GM18517 (cell line): Measurements from ENCODE around the gene MGMT.

ENCODE experiments used
- ATAC-seq: cut with Tn5 transposase; IDR thresholded peaks from one replicate; pipeline ENCODE4 v1.9.1; 2021; ENCODE audit warnings: mild to moderate bottlenecking, moderate library complexity; ENCODE audit not compliant: unreplicated experiment

The MGMT gene

DNA sequence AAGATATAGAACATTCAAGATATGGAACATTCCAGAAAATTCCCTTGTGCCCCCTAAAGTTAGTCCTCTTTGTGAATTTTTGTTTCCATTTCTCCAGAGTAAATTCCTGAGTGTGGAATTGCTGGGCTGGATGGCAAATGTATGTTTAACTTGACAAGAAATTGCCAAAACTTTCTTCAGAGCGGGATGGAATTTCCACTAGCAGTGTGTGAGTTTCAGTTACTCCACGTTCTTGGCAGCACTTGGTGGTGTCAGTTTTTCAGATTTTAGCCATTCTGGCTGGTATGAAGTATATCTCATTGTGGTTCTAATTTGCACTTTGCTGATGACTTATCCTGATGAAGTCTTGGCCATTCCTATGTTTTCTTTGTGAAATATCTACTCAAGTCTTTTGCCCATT lies 71.2 kb downstream of the MGMT start:
- ATAC-seq, result no peak

DNA sequence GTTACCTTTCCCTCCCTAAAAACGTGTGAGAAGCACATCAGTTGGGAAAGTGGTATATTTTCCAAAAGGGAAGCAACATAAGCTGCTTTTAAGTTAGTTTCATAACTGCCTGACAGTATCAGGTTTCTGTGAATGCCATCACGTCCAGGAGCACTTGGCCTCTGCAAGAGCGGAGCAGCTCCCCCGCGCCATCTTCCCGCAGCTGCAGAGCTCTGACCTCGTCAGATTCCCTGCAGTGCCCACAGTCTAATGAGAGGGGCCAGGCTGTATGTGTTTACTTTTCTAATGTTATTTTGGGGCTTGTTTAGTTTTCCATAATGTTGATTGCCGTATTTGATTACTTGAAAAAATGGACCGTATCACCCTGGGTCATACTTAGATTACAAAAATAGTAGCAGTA lies 74.2 kb downstream of the MGMT start:
- no peak for ATAC-seq

DNA sequence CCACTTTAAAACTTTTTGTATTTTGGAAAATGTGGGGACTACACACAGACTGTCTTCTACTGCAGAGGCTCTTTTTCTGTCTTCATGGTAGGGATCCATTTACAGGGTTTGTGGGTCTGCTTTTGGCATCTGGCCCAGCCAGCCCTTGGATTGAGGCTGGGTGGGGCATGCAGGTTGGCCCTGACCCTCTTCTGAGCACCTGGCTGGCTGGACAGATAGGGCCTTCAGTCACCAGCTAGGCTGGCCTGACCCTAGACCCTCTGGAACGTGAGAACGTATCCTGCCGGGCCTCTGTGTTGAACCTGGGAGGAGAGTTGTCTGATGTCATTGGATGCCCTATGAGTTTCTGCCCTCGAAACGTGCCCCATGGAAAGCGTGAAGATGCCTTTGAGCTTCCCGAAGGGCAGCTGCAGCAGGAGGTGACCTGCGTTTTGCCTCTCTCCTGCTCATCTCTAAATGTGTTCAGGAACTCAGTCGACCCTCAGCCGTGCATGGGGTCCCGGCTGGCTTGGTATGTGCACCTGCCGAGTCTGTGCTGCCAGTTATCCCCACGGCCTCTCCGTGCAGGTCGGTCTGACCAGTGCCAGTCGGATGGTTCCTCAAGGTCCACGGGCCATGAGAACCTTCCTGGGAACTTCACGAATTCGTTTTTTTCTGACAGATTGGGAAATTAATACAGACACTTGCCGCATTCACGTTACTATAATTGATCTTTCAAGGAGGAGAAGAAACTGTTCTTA lies 74.9 kb downstream of the MGMT start:
- no peak for ATAC-seq

DNA sequence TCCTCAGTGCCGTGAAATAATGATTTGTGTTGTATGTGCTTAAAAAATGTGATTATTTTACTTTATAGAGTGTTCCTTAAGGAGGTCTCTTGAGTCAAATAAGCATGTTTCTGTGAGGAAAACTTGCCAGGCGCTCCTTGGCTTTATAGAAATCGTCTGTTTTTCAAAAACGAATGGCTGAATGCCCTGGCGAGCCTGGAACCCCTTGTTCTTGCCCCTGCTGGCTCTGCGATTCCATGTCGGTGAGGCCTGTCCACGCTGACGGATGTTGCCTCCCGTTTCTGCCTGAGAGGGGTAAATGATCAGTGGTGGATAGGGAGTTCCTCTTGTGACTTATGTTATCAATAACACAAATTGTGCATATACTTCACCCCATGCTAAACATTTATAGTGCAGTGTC lies 75.5 kb downstream of the MGMT start:
- ATAC-seq, result no peak

DNA sequence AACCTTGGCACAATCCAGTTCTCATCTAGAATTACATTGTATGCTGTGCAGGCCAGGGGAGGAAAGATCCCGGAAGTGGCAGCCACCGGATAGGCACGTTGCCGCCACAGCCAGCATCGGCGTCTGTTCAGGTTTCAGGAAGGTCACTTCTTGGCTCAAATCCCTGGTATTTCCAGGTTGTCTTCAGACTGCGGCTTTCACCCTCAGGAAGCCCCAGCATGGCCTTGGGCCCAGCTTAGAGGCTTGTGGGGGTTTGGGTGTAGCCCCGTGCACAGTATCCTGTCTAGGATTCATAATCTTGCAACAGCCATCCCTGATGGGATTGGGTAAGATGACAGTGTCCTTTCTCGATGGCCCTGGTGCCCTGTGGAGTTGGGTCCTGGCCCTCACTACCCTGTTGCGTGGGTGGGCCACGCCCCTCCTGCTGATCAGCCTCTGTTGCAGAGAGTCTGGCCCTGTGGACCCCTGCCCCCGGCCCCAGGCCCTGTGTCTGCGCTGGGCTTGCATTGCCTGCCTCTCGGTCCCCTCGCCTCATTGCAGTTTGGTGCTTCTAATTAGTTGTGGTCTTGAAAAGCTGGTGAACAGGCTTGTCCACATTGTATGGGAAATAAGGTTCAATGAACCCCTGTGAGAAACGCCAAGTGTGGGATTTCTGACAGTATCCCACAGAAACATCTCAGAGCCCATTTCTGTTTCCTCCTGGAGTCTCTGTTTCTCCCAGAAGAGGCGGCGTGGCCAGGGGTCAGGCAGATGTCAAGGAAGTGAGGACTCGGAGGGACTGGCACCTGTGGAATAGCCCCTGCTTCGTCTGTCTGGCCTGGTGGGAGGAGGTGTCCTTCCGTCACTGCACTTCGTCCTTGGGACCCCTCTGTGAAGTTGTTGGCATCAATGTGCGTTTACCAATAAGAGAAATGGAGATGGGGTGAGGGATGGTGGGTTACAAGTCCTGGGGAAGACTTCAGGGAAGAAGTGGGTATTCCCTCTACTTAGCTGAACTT lies 77.5 kb downstream of the MGMT start:
- ATAC-seq, result no peak

DNA sequence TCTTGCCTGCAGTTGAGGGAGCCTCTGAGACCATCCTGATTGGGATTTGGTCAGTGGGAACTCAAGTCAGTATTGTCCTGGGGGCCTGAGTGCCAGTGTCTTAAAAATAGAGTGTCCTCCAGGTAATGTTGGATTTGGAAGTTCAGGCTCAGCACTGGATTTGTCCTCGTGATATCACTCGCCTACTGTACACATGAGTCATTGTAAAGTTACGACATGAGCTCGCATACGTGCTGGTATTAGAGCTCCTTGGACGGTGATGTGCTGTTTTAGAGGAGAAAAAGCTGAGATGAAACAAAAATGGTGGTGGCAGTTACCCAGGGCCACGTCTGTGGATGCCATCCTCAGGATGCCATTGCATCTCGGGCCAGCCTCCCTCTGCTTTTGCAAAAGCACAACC lies 78.2 kb downstream of the MGMT start:
- ATAC-seq, result no peak

DNA sequence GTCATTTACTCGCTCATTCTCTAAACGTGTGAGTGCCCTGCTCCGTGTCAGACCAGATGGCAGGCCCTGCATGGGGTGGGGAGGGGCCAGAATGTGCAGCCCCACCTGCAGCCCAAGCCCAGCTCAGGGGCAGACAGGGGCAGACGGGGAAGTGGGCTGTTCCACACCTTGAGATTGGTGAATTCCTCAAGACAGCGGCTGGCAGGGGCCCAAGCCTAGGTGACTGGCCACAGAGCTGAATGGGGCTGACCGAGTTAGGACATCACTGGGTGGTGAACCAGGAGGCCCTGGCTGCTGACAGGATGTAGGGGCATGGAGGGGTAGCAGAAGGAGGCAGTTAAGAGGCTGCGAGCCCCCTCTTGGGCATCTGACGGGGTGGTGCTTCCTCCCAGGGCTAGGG lies 79.1 kb downstream of the MGMT start:
- ATAC-seq, result no peak

DNA sequence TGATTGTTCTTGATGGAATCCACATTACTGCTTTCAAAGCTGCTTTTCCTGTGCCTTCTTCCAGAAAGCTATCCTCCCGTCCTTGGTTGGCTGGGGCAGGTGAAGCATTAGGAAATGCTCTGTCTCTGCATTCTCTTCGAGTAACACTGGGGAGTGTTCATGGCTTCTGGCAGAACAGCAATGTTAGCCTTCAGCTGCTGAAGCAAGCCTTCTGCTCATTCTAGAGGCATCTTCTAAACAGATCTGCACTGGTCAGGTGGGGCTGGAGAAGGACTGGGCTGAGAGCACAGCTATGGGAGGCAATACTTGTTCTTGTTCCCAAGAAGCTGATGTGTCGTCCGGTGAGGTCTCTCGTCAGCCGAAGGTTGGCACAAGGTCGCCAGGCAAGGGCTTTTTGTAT lies 80.6 kb downstream of the MGMT start:
- no peak for ATAC-seq

DNA sequence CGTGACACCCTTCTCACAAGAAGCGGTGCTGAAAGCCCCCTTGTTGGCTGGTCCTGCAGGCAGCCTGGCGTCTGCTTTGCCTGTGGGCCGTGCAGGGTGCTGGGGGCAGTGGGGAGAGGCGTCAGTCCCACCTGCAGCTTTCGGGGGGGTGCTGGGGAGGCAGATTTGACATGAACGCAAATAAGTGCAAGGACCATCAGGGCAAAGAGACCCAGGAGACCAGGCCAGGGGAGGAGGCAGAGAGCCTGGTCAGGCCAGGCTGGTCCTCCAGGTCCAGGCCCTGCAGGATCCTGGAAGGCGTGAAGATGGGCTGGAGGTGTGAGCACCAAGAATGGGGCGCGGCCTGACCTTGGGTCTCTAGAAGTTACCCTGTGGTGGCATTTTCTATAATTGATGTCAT lies 81.6 kb downstream of the MGMT start:
- no peak for ATAC-seq

DNA sequence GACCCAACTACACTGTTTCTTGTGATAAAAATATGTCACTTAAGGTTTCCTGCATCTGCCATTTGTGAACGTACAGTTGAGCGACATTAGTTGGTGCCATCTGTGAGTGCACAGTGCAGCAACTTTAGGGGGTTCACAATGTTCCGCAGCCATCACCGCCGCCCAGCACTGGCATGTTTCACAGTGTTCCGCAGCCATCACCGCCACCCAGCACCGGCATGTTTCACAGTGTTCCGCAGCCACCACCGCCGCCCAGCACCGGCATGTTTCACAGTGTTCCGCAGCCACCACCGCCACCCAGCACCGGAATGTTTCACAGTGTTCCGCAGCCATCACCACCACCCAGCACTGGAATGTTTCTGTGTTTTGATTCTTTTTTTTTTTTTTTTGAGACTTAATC lies 83.0 kb downstream of the MGMT start:
- no peak for ATAC-seq

DNA sequence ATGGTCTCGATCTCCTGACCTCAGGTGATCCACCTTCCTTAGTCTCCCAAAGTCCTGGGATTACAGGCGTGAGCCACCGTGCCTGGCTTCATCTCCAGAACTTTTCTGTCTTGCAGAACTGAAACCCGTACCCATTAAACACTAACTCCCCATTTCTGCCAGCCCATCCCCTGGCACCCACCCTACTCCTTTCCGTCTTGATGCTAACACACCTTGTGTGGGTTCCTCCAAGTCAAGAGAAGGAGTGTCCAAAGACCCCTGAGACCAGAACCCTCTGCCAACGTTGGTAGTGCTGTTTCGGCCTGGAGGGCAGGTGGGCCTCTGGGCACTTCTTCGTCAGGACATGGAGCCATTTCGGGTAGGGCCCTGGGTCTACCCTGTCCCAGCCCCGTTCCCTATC lies 83.6 kb downstream of the MGMT start:
- no peak for ATAC-seq

DNA sequence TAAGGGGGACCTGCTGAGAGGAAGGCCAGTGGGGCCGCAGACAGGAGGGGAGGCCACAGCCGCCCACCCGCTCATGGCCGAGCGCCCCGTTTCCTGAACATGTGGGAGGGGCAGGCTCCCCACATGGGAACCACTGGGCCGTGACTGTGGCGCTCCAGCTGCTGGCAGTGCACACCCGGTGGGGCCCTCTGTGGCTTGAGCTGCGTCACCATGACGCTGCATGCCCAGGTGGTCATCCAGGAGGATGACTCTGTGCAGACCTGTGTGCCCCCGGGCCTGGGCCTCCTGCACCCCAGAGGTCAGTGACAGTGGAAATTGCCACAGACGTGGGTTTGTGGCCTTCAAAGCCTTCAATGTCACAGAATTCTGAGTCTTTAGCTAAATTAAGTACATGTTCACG lies 85.1 kb downstream of the MGMT start:
- no peak for ATAC-seq

DNA sequence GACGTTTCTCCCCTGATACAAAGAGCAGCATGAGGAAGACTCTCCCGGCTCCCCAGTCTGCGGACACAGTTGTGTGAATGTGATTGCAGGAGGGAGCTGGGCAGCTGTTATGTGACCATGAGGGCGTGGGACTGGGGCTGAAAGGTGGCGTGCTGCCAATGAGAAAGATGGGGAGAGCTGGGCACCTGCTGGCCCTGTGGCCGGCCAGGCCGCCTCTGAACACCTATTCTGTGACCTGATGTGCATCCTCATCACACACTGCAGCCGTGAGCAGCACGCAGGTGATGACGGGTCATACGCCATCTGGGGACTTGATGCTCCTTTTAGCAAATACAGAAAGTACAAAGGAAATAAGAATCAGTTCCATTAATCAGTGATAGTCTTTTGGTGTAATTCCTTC lies 86.9 kb downstream of the MGMT start:
- no peak for ATAC-seq

DNA sequence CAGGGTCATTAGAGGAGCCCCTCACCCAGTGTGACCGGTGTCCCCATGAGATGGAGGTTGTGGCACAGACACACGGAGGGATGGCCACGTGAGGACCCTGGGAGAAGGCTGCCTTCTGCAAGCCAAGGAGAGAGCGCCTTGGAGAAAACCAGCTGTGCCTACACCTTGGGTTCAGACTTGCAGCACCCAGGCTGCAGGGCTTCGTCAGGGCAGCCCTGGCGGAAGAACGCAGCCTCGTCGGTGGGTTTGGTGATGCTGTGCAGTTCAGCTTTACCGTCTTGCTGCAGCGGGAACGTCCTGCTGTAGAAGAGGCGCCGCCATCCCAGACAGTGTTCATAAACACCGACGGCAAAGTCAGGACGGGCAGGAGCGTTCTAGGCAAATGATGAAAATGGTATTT lies 89.3 kb downstream of the MGMT start:
- no peak for ATAC-seq

DNA sequence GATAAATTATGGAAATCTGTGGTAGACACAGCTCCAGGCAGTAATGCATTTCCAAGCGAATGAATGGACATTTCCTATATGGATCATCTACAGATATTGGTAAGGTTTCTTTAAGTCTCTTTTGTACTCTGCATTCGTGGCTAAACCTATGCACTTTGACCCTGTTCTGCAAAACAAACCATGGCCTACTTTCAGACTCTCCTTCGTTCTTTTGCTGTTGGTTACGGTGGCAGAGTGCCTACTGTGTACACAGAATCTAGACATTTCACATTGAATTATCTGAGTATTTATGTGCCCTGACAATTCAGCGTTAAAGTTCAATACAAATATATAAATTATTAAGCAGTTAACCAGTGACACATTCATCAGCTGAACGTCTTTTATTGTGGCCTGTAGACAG lies 93.3 kb downstream of the MGMT start:
- no peak for ATAC-seq

DNA sequence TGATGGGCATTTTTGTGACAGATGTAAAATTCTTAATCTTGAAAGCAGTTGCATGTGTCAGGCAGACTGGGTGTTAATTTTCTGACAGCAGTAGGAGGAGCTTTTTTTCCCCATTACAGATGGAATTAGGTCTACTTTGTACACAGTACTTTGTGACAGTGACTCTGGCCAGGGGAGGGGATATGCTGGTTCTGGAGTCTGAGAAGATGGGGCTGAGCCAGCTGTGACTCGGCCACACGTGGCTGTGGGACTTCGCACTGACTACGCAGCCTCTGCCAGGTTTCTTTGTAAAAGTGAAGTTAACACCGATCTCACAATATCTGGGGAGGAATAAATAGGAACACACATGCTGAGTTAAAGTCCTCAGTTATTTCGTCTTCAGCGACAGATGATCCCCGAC lies 95.4 kb downstream of the MGMT start:
- ATAC-seq, result no peak

DNA sequence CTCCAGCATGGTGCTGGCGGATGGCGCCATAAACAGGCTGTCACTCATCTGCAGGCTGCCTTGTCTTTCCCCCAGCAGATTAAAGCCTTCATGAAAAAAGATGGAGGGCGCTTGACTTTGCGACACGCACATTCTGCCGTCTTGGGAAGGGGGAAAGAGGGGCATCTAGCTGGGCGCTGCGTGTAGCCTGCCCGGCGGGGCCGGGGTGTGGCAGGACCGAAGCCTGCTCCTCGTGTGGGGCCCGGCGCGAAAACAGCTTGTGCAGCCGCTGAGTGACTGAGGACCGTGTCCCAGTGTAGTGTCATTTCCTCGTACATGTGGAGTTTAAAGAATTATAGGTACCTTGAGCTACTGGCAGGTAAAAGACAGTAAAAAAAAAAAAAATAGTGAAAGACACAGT lies 97.9 kb downstream of the MGMT start:
- ATAC-seq, result no peak

DNA sequence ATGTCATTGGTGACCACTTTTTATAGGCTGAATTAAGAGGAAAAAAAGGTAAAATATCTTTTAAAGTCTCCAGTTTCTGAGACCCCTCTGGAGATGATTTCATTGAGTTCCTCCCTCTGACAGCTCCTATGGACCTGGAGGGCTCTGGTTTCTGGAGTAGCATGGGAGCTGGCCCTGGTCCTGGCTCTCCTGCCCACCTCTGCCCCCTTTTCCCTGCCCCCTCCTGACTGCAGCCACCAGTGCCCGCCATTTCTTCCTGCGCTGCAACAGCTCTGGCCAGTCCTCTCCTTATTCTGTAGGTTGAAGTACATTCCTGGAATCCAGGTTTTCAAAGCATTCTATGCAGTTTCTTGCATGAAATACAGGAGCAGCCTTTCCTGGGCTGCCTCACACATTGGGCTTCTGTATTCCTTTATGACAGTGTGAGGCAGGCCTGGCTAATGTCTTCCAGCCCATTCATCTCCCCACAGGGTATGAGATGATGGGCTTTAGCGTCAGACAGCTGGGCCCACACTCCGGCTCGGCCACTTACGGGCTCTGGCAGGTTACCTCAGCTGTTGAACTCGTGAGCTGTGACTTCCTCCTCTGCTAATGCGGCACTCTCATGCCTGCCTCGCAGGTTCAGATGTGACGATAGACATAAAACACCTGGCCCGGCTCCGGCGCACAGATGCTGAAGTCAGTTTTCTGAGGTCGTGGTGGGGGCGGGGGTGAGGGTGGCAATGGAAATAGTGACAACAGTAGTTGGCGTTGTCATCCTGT lies 101.7 kb downstream of the MGMT start:
- no peak for ATAC-seq

DNA sequence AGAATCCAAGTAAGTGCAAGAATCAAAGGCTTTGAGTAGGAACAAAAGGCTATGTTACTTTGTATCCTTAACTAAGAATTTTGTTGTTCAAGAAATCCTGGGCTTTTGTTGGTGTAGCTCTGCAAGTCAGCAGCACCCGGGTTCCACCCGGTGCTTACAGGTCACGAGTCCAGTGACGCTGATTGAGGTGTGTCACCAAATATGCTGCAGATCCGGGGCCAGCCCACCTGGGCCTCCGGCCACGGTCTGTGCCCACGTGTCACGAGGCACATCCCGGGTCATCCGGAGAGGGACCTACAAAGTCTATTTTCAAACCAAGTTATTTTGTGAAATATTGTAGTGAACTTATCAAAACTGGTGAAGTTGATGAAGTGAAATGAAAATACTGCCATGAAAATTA lies 103.1 kb downstream of the MGMT start:
- no peak for ATAC-seq

DNA sequence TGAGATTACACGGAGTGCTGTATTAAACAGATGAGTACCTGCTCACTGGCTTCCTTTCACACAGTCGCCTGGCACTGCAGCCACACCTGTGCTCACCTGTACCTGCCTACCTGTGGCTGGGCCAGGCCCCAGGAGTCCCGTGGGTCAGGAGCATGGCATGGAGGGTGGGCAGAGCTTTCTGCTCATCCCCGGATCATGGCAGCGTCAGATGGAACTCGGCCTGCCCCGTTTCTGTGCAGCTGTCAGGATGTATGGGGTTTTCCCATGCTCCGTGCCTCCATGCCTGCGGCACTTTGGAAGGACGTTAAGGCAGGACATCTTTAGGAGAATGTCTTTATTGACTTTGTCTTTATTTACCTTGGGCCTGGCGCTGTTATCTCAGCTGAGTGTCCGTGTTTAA lies 112.2 kb downstream of the MGMT start:
- ATAC-seq, result no peak

DNA sequence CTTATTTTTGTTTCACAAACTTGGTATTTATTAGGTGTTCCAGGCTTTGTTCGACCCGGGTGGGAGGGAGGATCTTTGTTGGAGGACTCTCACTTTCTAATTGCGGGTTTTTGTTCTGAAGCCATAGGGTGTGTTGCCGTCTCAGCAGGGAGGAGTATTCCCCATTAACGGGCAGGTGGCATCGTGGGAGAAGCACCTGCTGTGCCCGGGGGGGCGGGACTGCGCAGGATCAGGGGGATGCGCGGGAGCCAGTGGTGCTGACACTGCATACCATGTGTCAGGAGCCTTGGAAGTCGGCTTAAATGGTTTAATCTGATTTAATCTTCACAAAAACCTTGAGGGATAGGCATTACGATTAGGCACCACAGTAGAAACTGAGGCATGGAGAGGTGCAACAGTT lies 113.0 kb downstream of the MGMT start:
- no peak for ATAC-seq

DNA sequence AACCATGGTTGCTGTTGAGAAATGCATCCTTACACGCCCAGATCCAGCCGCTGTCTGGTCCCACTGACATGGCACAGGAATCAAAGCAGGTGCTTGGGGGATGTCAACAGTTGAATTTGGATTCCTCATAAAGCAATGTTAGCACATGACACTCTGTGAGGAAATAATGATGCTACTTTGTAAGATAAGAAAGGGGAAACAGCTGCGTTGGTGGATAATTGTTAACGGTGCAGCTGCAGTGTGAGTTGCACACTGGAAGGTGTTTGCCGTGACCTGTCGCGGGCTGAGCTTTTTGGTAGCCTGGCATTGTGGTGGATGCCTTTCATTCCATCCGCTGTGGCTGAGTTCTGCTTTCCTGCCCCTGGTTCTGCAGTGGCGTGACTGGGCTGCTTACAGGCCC lies 113.9 kb downstream of the MGMT start:
- ATAC-seq, result no peak
